DMS 273 (cell line): Measurements from ENCODE around the gene RRP15.

ENCODE experiments used
- DNase-seq: peaks from one replicate; lab custom pipeline; 2025; ENCODE audit not compliant: unreplicated experiment; lab: John Stamatoyannopoulos, UW

The RRP15 gene, protein sequence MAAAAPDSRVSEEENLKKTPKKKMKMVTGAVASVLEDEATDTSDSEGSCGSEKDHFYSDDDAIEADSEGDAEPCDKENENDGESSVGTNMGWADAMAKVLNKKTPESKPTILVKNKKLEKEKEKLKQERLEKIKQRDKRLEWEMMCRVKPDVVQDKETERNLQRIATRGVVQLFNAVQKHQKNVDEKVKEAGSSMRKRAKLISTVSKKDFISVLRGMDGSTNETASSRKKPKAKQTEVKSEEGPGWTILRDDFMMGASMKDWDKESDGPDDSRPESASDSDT

DNA sequence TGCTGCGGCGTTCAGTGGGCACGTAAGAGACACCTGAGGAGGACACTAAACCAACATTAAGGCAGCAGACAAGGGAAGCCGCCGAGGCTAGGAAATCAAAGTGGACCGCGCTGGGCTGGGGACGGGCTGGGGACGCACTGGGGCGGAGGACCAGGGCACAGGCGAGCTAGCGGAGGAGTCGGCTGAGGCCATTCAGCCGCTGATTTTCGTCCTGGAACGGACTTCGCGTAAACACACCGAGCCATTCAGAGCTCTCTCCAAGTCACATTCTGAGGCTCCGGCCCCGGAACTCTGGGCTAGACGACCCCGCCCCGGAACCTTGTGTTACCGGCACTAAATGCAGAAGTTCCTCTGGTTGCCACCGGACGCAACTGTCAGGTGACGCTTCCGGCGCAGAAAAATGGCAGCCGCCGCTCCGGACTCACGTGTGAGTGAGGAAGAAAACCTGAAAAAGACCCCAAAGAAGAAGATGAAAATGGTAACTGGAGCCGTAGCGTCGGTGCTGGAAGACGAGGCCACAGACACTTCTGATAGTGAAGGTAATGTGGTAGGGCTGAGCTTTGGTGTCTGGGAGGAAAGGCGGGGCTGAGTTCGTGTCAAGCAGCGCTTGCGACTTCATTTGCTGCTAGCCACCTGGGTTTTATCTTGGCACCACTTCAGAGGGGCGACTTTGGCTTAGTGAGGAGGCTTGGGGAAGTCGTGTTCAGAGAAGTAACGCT is at the start of gene RRP15:
RRP15 (plus strand) TSS at position 377 of the 719 bp plus-strand sequence; CDS start at position 401, 24 bp downstream.
- peak; percentile 97 for DNase-seq

DNA sequence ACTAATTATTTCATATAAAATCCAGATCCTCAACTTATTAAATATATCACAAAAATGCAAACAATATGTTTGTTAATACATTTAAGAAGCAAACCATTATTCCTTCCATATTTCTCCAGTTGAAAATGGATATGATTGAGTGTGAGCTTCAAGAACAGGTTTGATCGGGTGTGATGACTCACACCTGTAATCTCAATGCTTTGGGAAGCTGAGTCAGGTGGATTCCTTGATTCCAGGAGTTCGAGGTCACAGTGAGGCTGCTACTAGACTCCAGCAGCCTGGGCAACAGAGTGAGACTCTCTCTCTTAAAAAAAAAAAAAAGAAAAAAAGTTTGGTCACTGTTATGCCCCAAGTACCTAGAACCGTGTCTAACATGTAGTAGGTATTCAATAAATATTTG is 42.9 kb upstream of the RRP15 start:
- no peak for DNase-seq

DNA sequence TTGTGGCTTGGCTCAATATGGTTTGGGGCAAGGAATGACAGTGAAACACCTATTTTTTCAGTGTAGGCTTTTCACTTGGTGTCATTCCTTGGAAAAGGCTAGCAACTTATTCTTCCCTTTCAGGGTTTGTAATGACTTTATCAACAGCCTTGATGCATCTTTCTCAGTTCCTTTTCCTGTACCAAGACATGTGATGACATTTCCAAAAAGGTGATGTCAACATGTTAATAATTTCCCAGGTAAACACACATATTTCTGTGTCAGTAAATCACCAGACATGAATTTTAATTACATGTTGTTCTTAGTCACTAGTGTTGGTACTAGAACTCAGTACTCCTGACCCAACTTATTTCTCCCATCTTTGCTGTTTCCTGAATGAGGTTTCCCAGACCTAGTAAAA is 37.8 kb upstream of the RRP15 start:
- no peak for DNase-seq

DNA sequence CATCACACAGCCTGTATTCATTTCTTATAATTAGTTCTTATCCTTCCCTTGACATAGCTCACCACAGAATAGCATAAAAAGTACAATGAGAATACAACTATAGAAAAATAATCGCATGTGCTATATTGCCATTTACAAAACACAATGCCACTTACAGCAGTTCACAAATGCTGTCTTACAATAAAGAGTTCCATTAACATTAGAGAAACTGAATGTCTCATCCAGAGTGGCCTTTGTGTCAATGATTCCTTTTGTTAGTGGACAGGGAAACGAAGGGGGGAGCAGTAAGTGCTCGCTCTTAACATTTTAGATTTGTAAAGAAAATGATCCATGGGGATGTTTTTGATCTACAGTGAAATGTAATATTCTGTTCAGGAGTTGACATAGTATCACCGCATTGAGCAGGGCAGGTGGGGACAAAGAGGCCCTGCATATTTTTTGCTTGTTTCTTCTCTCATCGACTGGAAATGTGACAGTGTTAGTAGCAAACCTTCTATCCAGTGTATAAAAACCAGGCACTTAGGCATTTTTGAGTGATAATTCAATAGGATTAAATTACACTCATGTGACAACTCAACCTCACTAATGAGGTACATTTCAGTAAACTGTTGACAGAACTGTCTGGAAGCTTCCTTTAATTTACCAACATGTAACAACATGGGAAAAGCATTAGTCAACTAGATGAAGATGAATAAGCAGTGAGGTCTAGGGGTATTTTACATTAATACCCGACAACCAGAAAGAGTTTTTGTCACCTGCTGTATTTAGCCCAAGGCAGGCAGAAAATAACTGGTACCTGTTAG is 35.6 kb upstream of the RRP15 start:
- no peak for DNase-seq

DNA sequence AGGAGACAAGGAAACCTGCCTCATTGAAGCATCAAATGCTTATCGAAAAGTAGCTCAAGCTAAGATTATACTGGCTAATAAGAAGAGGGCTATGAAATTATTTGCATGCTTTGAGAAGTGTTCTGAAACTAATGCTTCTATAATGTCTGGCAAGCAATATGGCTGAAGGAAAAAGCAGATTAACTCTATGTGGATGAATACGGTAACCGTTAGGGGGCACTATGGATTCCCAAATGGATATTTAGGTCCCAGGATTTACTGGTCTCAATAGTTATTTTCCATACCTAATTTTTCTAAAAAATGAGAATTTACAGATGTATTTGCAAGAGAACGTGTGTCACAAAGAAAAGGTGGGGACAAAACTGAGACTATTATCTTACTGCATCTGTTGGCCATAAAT is 34.6 kb upstream of the RRP15 start:
- peak; percentile 5 for DNase-seq

DNA sequence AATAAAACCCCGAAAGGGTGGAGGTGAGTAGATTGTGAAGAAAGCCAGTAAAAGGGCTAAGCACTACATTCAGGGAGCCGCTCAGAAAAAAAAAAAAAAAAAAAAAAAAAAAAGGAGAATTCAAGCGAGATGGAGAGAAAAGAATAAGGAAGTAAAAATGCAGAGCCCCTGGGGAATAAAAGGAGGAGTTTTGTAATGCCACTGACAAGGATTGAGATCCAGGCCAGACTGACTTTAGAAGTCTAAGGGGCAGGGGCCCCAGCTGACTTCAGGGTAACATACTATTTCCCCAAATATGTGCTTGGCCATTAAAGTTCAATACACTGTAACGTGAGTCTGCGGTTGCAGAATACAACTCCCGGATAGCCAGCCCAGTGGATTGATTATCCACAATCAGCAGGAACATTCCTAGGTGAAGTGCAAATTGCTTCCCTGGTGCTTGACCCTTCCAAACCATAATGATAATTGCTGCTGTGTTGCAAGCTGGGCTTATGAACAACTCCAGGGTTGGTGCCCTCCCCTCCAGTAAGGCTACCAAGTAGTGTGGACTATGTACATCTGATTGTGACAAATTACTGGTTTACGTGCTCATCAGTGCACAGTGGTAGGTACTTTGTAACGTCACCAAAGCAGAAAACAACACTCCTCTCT is 30.7 kb upstream of the RRP15 start:
- DNase-seq, result no peak

DNA sequence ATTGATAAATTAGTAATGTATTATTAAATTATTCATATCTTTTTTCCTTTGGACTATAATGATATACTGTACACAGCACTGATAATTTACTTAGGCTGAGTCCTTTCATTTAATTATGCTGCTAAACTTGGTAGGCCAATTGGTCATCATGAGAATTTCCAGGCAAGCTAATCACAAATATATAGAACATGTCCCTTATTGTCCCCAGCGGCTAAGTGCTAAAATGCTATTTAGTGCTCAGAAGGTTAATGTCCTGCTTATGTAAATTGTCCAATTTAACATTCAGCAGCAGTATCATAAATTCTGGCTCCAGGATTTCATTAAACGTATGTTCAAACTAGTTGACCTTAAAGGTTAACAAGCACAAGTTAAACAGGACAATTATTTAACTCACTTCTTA is 30.0 kb upstream of the RRP15 start:
- DNase-seq, result no peak

DNA sequence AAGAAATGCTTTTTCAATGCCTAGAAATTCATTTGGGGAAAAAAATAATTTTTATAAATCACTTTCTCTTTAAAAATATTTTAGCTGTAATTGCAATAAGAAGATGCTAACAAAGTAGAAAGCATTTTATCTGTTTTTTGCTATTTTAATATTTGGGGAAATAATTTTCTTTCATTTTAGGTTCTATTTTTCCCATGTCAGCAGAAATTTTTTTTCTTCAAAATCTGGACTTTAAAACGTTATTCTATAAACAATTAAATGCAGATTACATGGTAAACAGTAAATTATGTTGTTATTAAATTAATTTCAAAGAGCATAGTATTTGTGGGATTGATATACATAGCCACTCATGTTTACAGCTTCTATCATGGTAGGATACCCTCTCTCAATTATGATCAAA is 27.7 kb upstream of the RRP15 start:
- no peak for DNase-seq

DNA sequence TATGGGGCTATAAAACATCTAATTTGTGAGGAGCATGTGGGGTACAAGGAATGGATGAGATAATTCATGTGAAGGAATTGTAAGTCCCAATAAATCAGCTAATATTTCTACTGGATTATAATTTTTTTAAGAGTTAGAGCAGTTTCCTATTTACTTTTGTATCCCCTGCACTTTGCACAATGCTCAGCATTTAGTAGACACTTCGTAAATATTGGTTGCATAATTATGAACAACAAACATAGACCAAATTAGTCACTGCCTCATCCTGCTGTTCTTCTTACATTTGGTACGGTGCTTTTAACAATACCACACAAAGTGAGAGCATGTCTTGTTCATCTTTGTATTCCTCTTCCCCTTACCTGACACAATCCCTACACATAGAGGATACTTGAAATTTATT is 27.1 kb upstream of the RRP15 start:
- DNase-seq, result no peak

DNA sequence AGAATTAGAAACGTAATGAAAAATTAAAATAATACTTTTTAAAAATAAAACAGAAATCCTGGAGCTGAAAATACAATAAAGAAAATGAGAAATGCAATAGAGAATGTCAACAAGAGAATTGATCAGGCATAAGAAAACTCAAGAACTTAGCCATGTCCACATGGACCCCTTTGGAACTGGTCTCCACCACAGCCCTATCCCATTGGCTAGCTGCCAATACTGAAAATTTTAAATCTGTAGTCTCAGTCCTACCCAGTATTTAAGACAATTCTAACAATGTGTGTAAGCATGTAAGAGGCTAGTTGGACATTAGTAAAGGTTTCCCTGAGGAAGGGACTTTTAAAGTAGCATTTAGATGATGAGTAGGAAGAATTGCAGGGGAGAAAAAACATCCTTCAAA is 25.8 kb upstream of the RRP15 start:
- DNase-seq, result no peak

DNA sequence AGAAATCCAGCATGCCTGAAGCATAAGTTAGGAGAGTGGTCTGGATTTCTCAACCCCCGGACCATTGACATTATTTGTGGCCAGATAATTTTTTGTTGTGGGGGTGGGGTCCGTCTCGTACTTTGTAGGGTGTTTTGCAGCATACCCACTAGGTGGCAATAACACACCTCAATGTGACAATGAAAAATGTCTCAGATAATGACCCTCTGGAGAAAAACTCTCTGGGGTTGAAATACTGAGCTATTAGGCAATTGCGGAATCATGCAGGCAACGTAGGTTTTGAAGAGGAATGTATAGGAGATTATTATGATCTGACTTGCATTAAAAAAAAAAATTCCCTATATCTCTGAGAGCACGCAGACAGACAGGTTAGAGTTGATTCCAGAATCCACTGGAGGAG is 25.3 kb upstream of the RRP15 start:
- DNase-seq, result peak; percentile 67

DNA sequence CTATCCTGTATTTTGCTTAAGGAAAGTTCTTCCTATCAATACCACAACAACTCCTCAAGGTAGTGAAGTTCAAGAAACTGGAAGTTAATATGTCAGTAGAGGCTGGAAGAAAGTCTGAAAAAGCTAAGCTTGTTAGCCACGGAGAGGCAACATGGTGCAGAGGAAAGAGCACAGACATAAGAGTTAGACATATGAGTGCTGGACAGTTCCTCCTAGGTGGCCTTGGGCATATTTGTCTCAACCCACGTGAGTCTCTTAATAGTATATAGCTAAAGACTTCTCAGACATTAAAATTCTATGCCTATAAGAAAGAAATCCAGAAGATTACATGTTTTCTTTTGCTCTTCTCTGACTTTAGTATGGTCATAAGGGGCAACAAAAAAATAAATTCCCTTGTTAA is 22.8 kb upstream of the RRP15 start:
- DNase-seq, result no peak

DNA sequence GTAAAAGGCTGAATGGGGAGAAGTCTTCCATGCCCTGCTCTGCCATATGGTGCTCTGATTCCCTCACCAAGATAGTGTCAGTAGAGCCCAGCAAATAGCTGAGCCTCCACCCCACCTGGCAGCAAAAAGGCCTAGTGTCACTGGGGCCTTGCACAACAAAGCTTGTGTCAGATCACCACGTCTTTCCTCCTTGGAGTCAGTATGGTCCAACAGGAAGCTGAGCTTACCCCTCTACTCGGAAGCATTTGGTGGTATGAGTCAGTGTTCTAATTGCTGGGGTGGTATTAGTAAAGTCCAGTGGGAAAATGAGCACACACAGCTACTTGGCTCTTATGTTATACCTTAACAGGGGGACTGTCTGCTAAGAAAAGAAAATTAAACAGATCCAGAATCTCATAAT is 18.7 kb upstream of the RRP15 start:
- DNase-seq, result peak; percentile 61

DNA sequence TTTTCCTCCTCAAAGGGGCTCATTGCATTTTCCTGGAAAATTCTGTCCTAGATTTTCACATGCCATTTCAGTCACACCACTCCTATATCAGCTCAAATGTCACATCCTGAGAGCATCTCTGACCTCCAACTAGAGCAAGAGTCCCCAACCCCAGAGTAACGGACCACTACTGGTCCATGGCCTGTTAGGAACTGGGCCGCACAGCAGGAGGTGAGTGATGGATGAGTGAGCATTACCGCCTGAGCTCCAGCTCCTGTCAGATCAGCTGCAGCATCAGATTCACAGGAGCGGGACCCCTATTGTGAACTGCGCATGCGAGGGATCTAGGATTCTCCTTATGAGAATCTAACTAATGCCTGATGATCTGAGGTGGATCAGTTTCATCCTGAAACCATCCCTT is 12.7 kb upstream of the RRP15 start:
- DNase-seq, result no peak

DNA sequence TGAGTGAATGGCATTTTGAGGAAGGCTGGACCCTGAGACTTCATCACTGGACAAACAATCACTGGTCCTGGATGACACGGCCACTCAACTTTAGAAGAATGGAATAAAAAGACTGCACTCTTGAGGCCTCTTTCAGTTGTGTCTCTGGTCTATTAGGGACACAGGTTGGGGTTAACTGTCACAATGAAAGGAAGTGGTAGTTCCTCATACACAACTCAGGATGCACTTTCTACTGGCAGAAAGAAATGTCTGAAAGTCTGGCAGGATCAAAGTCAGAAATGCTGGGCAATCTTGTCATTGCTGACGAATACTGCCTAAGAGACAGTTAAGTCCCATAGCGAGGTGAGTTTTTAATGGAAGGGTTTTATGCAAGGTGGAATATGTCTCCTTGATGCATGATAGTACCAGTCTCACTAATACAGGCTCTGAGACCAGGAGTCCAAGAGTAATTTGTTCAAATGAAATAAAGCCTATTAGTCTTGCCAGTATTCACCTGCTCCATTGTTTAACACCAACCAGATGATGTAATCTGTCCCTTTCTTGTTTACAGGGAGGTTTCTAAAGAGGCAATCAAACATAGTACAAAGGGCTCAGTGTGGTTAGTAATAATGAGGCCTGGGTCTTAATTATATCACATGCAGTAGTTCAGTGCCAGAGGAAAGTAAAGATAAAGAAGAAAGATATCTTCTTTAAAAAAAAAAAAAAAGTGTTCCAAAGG is 11.2 kb upstream of the RRP15 start:
- no peak for DNase-seq

DNA sequence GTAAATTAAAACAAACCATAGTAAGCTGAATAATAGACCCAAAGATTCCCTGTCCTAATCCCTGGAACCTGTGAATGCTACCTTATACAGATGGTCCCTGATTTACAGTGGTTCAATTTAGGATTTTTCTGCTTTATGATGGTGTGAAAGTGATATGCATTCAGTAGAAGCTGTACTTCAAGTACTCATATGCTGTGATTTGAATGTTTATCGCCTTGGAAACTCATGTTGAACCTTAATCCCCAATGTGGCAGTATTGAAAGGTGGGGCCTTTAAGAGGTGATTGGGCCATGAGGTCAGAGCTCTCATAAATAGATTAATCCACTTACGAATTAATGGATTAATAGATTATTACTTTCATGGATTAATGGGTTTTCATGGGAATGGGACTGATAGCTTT is 10.6 kb upstream of the RRP15 start:
- no peak for DNase-seq

DNA sequence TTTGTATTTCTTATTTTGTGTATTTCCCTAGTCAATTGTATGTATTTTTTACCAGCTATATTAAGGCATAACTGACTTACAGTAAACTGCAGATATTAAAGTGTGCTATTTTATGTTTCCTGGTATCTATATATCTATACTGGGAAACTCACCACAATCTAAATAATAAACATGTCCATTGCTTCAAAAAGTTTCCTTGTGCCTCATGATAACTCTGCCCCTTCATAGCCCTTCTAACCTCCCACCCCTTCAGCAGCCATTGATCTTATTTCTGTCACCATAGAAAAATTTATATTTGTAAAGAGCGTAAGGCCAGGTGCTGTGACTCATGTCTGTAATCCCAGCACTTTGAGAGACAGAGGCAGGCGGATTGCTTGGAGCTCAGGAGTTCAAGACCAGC is 9.3 kb upstream of the RRP15 start:
- no peak for DNase-seq

DNA sequence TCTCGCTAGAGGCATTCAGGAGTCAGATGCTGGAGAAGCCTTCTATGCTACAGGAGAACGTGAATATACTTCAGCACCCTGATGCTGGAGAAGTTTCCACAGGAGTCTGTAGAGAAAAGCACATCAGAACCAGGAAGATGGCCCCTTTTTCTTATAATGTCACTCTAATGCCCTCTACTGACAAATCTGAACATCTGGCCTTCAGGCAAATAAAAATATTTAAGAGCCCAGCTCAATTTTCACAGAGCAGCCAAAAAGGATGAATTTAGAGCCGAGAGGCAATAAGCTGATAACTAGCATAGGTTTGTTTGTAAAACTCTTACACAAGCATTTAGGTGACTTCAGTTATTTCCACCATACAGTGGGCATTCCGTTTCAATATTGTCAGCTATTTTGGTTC is 3.8 kb upstream of the RRP15 start:
- peak; percentile 28 for DNase-seq

DNA sequence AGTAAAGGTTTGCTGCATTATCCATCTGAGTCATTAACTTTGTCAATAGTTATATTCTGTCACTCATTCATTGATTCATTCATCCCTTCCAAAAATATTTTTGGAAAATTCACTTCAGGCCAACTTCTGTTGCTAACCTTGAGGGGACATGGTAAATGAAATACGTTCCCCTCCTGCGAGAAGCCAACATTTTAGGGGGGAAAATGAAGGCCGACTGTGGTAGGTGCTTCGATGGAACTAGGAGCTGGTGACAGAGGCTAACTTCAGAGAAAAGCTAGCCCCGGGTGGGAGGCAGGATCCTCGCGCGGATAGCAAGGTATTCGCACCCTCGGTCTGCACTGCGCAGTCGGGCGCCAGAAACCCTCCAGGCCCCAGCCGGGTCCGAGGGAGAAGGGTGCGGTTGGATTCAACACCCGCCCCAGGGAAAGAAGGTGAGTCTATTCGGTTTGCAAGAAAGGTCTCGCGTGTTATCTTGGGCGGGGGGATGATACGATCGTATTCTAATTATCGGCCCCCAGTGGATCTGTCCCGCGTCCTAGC is 646 bp upstream of the RRP15 start:
- peak; percentile 64 for DNase-seq

DNA sequence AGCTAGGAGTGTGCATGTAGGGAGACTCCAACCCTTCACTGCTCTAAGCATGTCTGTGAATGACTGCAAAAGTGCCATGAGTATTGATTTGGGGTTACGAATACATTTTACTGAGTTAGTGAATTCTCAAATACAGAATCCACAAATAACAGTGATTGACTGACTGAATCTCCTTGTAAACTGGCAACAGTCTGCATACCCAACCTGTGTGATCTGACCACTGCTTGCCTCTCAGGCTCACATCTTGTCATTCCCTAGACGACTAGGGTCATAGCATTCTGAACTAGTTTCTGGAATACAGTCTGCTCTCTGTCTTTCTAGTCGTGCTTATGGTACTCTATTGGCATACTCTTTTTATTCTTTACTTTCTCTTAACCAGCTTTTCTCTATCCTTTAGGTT is 7.4 kb downstream of the RRP15 start:
- no peak for DNase-seq

DNA sequence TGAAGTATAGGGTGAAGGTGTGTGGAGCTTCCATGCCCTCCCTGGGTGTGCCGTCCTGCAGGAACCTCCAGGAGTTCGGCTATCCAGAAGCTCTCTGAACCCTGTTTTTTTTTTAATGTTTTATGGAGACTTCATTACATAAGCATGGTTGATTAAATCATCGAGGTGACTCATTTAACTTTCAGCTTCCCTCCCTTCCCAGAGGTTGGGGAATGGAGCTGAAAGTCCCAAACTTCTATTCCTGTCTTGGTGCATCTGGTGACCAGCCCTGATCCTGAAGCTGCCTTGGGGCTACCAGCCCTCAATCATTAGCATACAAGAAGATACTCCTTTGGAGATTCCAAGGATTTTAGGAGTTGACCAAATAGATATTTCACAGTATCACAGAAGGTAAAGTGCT is 9.5 kb downstream of the RRP15 start:
- no peak for DNase-seq
